GM10266 (cell line): Measurements from ENCODE around the gene SULT1C3.

Experiments used
- DNase-seq: peaks from one replicate; pipeline ENCODE4 v3.0.0; 2012; ENCODE audit errors: extremely low spot score
- TF ChIP-seq, protein P1 (sequence below): IDR thresholded peaks from 2 replicates; pipeline ENCODE4 v1.5.1; 2012; ENCODE audit warnings: mild to moderate bottlenecking, low read depth; ENCODE audit not compliant: control insufficient read depth, insufficient read depth; ENCODE audit errors: missing control alignments

Gene SULT1C3

DNA sequence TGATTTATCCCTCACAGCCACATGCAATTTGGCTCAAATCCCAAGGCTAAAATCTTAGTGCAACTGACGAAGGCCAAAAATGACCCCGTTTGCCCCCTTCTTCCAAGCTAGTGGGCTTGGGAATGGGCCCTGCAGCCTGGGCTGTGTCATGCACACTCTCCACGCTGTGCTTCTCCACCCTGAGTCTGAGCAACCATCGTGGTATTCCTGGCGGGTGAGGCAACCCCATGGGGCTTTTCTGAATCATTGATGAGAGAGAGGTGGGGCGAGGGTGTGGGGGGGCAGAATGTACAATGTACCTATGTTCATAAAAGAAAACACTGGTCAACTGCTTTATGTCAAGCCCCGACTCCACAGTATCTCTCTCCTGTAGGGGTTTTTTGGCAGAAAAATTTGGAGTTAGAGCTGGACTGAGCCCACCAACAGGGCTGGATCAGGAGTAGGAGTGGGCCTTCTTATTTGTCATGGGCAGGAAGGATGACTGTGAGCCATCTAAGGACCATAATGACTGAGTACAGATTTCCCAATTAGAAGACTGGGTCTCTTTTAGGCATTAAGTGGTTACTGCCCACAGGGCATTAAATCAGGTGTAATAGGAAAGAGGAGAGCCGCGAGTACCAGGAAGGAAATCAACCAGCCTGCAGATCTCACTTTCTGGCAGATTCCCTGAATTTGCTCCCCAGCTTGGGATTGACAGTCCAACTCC lies 57.8 kb downstream of the SULT1C3 start:
- TF ChIP-seq, protein P1, sequence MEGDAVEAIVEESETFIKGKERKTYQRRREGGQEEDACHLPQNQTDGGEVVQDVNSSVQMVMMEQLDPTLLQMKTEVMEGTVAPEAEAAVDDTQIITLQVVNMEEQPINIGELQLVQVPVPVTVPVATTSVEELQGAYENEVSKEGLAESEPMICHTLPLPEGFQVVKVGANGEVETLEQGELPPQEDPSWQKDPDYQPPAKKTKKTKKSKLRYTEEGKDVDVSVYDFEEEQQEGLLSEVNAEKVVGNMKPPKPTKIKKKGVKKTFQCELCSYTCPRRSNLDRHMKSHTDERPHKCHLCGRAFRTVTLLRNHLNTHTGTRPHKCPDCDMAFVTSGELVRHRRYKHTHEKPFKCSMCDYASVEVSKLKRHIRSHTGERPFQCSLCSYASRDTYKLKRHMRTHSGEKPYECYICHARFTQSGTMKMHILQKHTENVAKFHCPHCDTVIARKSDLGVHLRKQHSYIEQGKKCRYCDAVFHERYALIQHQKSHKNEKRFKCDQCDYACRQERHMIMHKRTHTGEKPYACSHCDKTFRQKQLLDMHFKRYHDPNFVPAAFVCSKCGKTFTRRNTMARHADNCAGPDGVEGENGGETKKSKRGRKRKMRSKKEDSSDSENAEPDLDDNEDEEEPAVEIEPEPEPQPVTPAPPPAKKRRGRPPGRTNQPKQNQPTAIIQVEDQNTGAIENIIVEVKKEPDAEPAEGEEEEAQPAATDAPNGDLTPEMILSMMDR = no peak
- no peak for DNase-seq

DNA sequence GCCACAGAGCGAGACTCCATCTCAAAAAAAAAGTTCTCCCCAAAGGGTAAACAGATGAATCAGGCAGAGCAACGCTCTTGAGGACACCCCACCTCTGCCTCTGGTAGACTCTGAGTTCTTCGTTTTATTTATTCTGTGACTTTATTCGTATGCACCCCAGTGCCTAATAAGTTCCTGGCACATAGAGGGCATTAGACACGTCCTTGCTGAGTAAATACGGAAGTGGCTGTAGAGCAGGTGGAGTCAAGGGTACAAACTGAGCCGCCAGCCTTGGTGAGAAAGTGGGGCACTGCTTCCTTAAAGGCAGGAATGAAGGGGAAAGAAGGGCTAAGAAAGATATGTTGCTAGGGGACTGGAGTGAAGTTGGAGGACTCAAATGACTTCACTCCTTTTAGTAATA lies 61.8 kb downstream of the SULT1C3 start:
- no peak for DNase-seq
- TF ChIP-seq, protein P1 = no peak

DNA sequence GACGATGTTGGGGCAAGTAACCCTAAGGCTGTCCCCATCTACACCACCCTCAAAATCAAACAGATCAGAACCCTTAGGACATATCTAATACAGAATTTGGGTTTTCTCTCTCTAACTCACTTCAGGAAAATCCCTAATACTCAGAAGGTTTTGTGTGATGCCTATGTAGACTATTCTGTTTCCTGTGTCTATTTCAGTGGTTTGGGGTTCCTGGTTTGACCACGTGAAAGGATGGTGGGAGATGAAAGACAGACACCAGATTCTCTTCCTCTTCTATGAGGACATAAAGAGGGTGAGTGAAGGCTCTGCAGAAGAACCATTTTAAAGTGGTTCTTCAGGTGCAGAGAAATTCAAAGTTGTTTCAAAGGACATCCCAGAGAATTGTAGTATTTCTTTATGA lies 65.2 kb downstream of the SULT1C3 start:
- peak; percentile 39 for DNase-seq
- TF ChIP-seq, protein P1 = no peak

DNA sequence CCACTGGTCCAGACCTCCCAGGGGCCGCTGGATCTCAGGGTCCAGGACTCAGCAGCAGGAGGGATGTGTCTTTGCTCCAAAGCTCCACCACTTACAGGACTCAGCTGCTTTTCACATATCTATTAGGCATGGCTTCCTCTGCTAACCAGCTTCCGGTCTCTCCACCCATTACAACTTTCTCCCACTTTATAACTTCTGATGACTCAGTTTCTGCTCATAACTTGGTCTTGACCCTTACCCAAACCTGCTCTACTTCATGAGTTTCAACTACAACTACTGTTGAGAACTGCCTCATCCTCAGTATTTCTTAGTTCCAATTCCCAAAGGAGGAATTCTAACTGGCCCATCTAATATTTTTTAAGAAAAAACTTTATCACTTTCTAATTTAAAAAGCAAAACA lies 66.1 kb downstream of the SULT1C3 start:
- DNase-seq = no peak
- TF ChIP-seq, protein P1 = no peak

DNA sequence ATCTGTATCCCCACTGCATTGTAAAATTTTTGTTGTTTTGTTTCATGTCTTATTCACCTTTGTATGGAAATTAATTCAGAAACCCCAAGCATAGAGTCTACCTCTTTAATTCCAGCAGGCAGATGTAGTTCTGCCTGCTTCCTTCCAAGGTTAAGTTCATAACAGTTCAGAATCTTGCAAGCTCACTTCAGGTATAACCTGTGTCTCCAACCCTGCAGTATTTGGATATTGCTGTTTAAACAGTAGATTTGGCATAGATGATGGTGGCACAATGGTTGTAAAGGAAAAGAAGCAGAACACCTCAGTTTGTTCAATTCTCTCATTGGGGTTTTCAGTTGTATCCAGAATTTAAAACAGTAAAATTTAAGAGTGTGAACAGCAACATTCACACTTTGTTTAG lies 70.1 kb downstream of the SULT1C3 start:
- TF ChIP-seq, protein P1 = no peak
- no peak for DNase-seq
